ENCODE results near the gene SLC36A2.

- TF ChIP-seq CTCF (IDR thresholded peaks at IDR 0.05), result no peak
- no peak for TF ChIP-seq POLR2A (IDR thresholded peaks at IDR 0.05)
Observed at GRCh38 chr5:151340004-151340403, 7.4 kb downstream of the SLC36A2 start.

Measured in adrenal gland (tissue), 5 donors.